Epidermal melanocyte (primary cell): Measurements from ENCODE around the gene CHKB.

Experiments
- DNase-seq: peaks from one replicate; pipeline ENCODE4 v3.0.0; 2011; ENCODE audit warnings: low spot score; ENCODE audit not compliant: insufficient read length

Gene CHKB

DNA sequence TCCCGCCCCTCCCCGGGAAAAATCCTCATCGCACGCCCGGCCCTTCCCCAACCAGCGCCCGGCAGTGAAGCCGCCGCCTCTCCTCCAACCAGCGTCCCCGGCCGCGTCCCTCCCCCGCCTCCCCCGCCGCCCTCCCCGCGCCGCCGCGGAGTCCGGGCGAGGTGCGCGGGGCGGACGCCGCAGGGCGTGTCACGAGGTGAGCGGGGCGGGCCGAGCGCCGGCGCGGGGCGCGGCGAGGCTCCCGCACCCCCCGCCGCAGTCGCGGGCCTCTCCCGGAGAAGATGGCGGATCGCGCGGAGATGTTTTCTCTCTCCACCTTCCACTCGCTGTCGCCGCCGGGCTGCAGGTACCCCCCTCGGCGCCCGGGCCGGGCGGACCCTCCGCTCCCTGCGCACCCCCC lies 17.9 kb upstream of the CHKB start, which contains the start of gene MAPK8IP2:
Gene MAPK8IP2 (plus strand): TSS at position 256 of the 400 bp plus-strand sequence. CDS start 26 bp downstream, at position 282.
- no peak for DNase-seq

DNA sequence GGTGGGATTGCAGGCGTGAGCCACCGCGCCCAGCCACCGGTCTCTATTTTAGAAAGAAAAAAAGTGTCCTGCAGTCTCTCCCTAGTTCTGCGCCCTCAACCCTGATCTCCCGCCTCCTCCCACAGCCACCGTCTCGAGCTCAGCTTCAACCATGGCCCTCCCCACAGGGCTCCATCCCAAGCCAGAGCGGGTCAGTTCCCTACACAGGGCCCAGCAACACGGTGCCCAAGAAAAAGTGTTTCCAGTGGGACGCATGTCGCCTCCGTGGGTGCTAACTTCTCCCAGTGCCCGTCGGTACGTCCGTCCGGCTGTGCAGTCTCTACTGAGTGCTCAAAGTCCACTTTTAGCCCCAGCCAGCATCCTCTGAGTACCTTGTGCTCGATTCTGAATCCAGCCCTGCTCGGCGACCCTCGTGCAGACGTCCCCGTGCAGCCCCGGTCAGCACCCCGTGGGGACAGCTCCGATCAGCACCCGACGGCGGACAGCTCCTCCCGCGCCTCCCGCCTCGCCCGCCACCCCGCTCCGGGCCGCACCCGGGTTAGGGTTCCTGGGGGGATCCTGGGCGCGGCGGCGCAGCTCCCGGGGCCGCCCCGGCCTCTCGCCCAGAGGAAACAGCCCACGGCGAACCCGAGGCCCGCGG lies 17.3 kb upstream of the CHKB start:
- DNase-seq = peak; percentile 91

- no peak for DNase-seq
These were observed 14.4 kb upstream of the CHKB start for GRCh38 chr22:50597097-50597496.

DNA sequence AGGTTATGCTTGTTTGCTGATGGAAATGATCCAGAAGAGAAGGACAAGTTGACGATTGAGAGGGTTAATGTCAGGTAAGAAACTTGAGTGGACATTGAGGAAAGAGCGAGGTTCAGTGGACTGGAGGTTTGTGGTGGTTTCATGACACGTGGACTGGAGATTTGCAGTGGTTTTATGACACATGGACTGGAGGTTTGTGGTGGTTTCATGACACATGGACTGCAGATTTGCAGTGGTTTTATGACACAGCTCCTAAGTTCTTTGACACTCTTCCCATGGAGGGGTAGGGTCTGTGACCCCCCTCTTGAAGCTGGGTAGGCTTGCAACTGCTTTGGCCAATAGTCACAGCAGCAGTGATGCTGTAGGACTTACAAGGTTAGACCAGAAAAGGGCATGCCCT lies 12.5 kb upstream of the CHKB start:
- no peak for DNase-seq

GRCh38 chr22:50587407-50587806 lies 4.8 kb upstream of the CHKB start:
- no peak for DNase-seq

GRCh38 chr22:50586416-50586815 lies 3.8 kb upstream of the CHKB start:
- no peak for DNase-seq

DNA sequence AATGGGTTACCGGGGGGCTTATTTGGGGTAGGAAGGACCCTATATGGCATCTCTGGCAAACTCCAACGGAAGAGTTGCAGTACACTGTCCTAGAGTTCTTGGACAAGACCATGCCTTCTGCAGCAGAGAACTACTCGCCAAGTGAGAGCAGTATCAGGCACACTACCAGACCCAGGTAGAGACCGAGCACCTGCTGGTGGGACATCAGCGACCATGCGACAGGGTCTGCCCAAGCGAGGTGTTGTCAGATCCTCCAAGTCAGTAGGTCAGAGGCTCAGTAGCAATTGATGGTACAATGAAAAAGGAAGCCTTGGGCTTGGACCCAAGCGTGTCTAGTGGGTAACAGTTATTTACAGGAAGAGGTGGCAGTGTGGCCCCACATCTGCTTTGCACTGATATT lies 3.1 kb upstream of the CHKB start:
- no peak for DNase-seq

DNA sequence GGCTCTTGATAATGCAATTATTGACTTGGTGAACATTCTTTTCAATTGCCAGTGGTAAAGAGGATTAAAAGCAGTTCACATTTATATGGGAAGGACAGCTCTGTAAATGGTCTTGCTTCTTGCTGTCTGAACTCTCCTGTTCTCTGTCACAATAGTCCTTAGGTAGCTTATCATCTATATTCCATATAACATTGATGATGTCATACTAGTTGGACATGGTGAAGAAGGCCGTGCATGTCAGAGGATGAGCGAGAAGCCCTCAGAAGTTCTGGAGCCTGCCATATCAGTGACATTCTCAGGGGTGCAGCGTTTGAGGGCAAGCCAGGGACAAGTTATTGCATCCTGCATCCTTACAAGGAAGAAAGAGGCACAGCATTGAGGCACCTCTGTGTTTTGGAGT lies 2.6 kb upstream of the CHKB start:
- no peak for DNase-seq

DNA sequence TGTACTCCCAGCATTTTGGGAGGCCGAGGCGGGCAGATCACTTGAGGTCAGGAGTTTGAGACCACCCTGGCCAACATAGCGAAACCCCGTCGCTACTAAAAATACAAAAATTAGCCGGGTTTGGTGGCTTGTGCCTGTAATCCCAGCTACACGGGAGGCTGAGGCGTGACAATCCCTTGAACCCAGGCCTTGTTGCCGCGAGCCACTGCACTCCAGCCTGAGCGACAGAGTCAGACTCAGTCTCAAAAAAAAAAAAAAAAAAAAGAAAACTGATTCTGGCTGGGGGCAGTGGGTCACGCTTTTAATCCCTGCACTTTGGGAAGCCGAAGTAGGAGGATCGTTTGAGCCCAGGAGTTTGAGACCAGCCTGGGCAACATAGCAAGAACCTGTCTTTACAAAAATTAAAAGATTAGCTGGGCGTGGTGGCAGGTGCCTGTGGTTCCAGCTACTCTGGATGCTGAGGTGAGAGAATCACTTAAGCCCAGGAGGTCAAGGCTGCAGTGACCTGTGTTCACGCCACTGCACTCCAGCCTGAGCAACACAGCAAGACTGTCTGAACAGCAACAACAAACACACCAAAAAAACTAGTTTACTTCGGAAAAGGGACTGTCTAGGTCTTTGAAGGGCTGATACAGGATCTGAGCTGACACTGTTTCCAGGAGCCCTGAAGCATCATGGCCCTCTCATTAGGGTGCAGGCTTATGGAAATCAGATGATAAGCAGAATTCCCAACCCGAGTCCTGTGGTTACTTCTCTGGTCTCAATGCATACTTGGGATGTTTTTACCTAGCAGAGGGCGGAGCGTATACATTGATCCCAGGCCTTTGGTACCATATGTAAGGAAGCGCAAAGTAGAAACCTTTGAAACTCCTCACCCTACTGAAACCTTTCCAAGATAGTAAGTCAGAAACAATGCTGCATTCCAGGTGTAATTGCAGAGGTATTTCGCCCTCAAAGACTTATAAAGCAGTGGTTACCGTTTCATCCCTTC lies 1.8 kb upstream of the CHKB start:
- DNase-seq = no peak

- no peak for DNase-seq
These were observed 729 bp upstream of the CHKB start for GRCh38 chr22:50583294-50583861.

DNA sequence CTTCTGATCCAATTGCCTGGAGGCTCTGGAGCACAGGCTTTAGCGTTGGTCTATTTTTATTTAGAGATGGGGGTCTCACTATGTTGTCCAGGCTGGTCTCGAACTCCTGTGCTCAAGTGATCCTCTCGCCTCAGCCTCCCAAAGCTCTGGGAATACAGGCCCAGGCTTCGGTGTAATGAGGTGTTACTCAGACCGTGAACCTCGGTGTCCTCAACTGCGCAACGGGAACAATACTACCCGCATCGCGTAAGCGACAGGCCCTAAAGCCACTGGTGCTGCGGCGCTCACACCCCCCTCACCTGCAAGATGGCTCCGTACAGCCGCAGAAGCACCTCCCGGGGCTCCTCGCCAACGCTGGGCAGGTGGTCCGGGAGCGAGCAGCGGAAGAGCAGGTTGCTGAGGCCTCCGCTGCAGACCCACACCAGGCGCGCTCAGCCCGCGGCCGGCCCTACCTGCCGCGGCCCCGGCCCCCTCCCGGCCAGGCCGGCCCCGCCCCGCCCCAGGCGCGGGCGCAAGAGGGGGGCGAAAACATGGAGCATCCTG lies 628 bp downstream of the CHKB start:
- no peak for DNase-seq

- no peak for DNase-seq
These were observed 1.4 kb downstream of the CHKB start for GRCh38 chr22:50581031-50581949.

- no peak for DNase-seq
These were observed 2.9 kb downstream of the CHKB start for GRCh38 chr22:50579752-50580151.

DNA sequence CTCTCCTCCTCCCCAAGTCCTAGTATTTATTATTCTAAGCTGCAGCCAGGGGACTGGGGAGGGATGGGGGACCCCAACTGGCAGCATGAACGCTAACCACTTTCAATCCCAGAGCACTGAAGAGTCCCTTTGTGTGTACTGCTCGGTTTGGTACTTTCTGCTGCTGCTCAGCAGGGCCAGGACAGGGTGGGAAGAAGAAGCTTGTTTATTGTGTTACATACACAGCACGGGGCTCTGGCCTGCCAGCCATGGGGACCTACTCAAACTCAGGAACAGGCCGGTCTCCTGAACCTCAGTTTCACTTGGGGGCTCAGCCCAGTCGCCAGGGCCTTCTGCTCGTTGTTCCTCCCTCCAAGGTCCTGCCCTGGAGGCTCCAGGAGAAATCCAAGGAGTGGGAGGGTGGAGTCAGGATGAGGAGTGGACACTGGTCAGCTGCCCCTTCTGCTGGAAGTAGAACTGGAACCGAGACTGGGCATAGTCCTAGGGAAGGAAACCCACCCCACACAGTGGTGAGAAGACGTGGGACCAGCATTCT lies 3.8 kb downstream of the CHKB start:
- no peak for DNase-seq

DNA sequence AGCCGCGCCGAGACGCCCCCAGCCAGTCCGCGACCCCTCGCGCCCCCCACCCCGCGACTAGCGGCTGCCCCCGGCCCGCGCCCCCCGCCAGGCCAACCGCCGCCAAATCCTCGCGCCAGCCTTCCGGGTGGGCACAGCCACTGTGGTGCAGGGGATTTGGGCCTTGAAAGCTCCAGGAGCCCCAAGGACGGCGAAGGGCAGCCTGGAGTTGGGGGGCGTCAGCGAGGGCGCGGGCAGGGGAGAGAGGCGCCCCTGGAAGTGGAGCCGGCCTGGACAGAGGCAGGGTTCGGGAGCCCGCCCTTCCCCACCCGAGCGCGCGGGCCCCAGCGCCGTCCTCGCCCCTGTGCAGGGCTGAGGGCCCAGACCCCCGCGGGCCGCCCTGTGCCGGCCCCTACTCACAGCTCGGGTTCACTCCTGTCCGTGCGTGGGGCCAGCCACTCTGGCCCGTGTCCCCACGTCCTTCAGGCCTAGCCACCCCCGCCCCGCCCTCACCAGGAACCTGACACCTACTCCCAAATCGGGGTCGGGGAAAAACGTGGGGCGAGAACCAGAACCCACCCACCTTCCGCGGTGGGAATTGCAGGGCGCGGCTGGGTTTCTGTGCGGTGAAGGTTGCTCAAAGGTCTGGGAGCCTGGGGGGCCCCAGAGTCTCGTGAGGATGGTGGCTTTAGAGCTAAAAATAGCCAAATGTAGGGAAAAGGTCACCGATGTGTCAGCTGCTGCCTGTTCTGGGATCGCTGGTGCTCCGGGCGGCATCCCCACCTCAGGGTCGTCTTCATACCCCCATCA lies 4.5 kb downstream of the CHKB start, which contains the start of gene CPT1B:
Gene CPT1B (minus strand): TSS at position 441 of the 789 bp plus-strand sequence. CDS start 512 bp downstream, outside the sequence.
- DNase-seq = no peak

DNA sequence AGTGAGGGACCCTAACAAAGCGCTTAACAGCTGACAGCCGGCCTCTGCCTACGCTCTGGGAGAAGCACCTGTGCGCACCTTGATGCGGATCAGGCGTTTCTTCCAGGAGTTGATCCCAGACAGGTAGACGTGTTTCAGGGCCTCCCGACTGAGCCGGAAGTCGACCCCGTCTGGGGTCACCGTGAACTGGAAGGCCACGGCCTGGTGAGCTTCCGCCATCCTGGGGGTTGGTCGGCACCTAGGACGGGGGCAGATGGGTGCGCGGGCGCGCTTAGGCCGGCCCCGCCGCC lies 5.0 kb downstream of the CHKB start:
- DNase-seq = no peak

DNA sequence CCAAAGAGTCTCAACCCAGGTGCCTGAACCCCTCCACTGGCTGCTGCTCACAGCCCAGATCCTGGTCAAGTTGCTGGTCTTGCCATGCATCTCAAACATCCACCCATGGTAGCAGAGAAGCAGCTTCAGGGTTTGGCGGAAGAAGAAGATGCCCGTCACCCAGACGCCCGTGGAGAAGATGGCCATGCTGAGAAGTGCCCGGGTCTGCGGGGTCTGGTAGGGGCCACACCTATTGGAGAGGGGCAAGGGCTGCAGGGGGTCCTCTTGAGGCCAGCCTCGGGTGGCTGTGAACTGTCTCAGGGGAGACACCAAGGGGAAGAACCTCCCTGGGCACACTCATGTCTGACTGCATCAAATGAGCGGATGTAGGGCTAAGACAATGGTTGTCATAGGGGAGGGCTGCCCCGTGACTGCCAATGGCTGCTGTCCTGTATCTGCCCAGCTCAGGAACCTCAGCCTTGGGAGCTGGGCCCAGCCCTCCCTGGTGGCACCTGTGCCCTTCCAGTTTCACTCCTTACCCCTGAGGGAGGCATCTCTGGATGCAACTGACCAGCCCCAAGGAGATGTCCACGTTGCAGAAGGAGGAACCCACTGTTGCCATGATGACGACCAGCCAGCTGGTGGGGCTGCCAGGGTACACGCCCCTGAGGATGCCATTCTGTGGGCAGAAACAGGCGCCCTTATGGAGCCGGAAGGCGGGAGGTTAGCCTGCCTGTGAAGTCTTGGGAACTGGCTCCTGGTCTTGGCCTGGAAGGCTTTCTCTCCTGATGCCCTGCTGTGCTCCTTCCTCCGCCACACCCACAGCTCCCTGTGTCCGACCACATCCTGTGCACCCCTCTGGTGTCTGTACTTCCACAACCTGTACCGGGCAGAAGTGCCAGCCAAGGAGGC lies 5.6 kb downstream of the CHKB start:
- DNase-seq = no peak

- DNase-seq = no peak
These were observed 6.6 kb downstream of the CHKB start for GRCh38 chr22:50576070-50576469.

DNA sequence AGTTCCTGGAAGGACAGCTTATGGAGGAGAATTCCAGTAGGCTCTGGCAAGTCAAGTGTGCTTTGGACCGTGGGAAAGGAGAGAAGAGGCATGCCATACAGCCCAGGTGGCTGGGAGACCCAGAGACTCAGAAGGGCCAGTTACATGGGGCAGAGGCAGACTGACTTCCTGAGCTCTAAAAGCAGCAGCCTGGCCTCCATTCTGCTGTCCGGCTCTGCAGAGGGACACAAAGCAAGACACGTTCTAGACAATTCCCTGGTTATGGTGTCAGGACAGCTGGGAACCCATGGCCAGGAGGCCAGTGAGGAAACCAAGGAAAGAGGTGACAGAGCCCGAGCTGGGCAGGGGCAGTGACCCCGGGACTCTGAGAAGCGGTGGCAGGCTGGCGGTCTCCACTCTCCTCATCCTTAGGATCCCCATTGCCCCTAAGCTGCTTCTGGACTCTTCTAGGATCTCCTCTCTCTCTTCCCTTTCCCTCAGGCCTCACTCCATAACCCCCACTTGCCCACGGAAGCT lies 7.2 kb downstream of the CHKB start:
- DNase-seq = no peak
